HepG2 (cell line): Measurements from ENCODE around the gene SMLR1. TPM values are rescaled to one million over a fixed set of nuclear protein-coding genes. Genes with fewer than 3 reads are reported as not detected.

Experiments
- ELF4 ChIP-seq: sonication (generic); formaldehyde crosslinking; IDR thresholded peaks from 2 replicates; pipeline ENCODE4 v1.5.0; 2020; ENCODE audit warnings: missing genetic modification reagents, mild to moderate bottlenecking, moderate library complexity, borderline replicate concordance
- KLF13 ChIP-seq: sonication (generic); formaldehyde crosslinking; IDR thresholded peaks from 2 replicates; pipeline ENCODE4 v1.4.0; 2020; ENCODE audit warnings: mild to moderate bottlenecking, missing genetic modification reagents
- REL ChIP-seq: sonication (generic); formaldehyde crosslinking; conservative IDR thresholded peaks from 2 replicates; pipeline ENCODE4 v1.8.0; 2022; ENCODE audit warnings: mild to moderate bottlenecking, missing genetic modification reagents, moderate library complexity
- SP140L ChIP-seq: sonication (generic); formaldehyde crosslinking; IDR thresholded peaks from 2 replicates; pipeline ENCODE4 v1.4.0; 2020; ENCODE audit warnings: missing genetic modification reagents, borderline replicate concordance
- TBP ChIP-seq: sonication (generic); formaldehyde crosslinking; IDR thresholded peaks from 2 replicates; pipeline ENCODE4 v1.5.0; 2020; ENCODE audit warnings: missing genetic modification reagents
- THAP11 ChIP-seq: IDR thresholded peaks from 2 replicates; pipeline ENCODE4 v1.6.1; 2016; ENCODE audit warnings: missing biosample characterization, missing genetic modification reagents
- ZMAT3 ChIP-seq: sonication (generic); formaldehyde crosslinking; conservative IDR thresholded peaks from 2 replicates; pipeline ENCODE4 v1.7.0; 2021; ENCODE audit warnings: missing genetic modification reagents
- ZNF10 ChIP-seq: sonication (generic); formaldehyde crosslinking; IDR thresholded peaks from 2 replicates; pipeline ENCODE4 v1.4.0; 2020; ENCODE audit warnings: mild to moderate bottlenecking, low read depth, missing genetic modification reagents, borderline replicate concordance
- ZNF17 ChIP-seq: sonication (generic); formaldehyde crosslinking; IDR thresholded peaks from 2 replicates; pipeline ENCODE4 v1.5.0; 2020; ENCODE audit warnings: mild to moderate bottlenecking, missing genetic modification reagents
- ZNF230 ChIP-seq: sonication (generic); formaldehyde crosslinking; IDR thresholded peaks from 2 replicates; pipeline ENCODE4 v1.4.0; 2020; ENCODE audit warnings: mild to moderate bottlenecking, missing genetic modification reagents
- ZNF337 ChIP-seq: sonication (generic); formaldehyde crosslinking; IDR thresholded peaks from 2 replicates; pipeline ENCODE4 v1.5.1; 2020; ENCODE audit warnings: missing genetic modification reagents, low read depth, mild to moderate bottlenecking, borderline replicate concordance
- ZNF33A ChIP-seq: sonication (generic); formaldehyde crosslinking; IDR thresholded peaks from 2 replicates; pipeline ENCODE4 v1.5.1; 2020; ENCODE audit warnings: missing genetic modification reagents, mild to moderate bottlenecking, moderate library complexity, borderline replicate concordance
- ZNF644 ChIP-seq: IDR thresholded peaks from 2 replicates; pipeline ENCODE4 v1.6.1; 2016; ENCODE audit warnings: low read depth
- ZNF652 ChIP-seq: IDR thresholded peaks from 2 replicates; pipeline ENCODE4 v1.6.1; 2016; ENCODE audit warnings: low read depth, borderline replicate concordance
- ZNF768 ChIP-seq: sonication (generic); formaldehyde crosslinking; IDR thresholded peaks from 2 replicates; pipeline ENCODE4 v1.4.0; 2020; ENCODE audit warnings: missing genetic modification reagents
- polyA plus RNA-seq, 8 experiments: library from polyadenylated mRNA; depleted of rRNA in 3 of 8; stranded (reverse) in 7 of 8; unstranded in 1 of 8; fragments of >200 nt; fragmentation: Illumina TruSeq in 4 of 8; extraction: Trizol in 4 of 8; gene quantifications; 2 replicates each; pipeline versions ENCODE4 v1.2.1 to v1.2.3, GENCODE V29; 2011 to 2016; ENCODE audit warnings: low read depth in 4 of 8, missing spikeins in 1 of 8, mixed read lengths in 1 of 8; ENCODE audit not compliant: insufficient read depth in 1 of 8
- total RNA-seq, 5 experiments: library from RNA; depleted of rRNA; stranded (reverse); fragments of >200 nt; fragmentation: Illumina TruSeq; extraction: Trizol; gene quantifications; 2 replicates each; pipeline ENCODE4 v1.2.3, GENCODE V29; 2016; ENCODE audit warnings: low read depth in 1 of 5
- TF ChIP-seq, protein P1 (sequence below): sonication (generic); formaldehyde crosslinking; IDR thresholded peaks from 2 replicates; pipeline ENCODE4 v1.5.1; 2020; ENCODE audit warnings: missing genetic modification reagents, mild to moderate bottlenecking, borderline replicate concordance
- TF ChIP-seq, protein P2 (sequence below): sonication (generic); formaldehyde crosslinking; IDR thresholded peaks from 2 replicates; pipeline ENCODE4 v1.8.0; 2022; ENCODE audit warnings: missing genetic modification reagents, mild to moderate bottlenecking, borderline replicate concordance
- TF ChIP-seq, protein P3 (sequence below): sonication (generic); formaldehyde crosslinking; IDR thresholded peaks from 2 replicates; pipeline ENCODE4 v1.5.0; 2020; ENCODE audit warnings: missing genetic modification reagents
- TF ChIP-seq, protein P4 (sequence below): sonication (generic); formaldehyde crosslinking; IDR thresholded peaks from 2 replicates; pipeline ENCODE4 v1.5.0; 2020; ENCODE audit warnings: mild to moderate bottlenecking, low read depth, missing genetic modification reagents, borderline replicate concordance
- TF ChIP-seq, protein P5 (sequence below): sonication (generic); formaldehyde crosslinking; IDR thresholded peaks from 2 replicates; pipeline ENCODE4 v1.8.1; 2023; ENCODE audit warnings: missing genetic modification reagents, mild to moderate bottlenecking, borderline replicate concordance
- TF ChIP-seq, protein P6 (sequence below), 2 experiments: IDR thresholded peaks; 2 replicates each; pipeline ENCODE4 v1.6.1; 2011 to 2012; ENCODE audit warnings: low read length in 2 of 2, borderline replicate concordance in 1 of 2, low read depth in 1 of 2, mild to moderate bottlenecking in 1 of 2, moderate library complexity in 1 of 2

SMLR1 gene
- total and polyA plus RNA-seq, 2 of the 13 experiments (the other 11 are each of a cell fraction or from before 2014, with no cell fraction given) = 41.8 to 104 TPM

DNA sequence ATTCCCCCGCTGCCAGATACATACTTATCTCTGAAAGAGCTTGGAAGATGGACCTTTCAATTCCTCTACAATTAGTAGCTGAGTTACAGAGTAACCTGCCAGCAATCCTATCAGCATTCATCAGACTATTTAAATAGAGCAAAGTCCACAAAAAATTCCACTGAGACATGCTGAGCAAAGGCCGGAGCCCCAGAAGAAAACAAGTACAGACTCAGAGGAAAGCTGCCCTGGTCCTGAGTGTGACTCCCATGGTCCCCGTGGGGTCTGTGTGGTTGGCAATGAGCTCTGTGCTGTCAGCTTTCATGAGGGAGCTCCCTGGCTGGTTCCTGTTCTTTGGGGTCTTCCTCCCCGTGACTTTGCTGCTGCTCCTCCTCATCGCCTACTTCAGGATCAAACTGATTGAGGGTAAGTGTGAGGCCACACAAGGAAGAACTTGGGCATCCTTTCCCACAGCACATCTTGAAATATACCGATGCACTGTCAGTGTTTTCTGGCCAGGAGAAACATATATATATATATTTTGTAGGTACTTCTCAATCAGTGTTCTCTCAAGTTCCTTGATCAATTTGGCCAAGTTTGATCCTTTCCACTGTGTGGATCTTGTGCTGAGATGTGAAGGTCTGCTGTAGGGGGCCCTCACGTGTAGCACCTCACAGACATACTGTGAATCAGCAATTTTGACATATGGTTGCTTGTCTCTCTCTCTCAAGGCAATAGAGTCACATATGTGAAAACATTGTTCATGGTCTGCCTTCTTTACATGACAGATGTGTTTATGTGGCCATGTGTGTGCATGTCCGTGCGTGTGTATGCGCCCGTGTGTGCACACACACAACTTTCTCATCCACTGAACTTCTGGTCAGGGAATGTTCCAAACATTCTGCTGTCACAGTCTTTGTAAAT, at the start of gene SMLR1 (continued):
- TF ChIP-seq, protein P1, sequence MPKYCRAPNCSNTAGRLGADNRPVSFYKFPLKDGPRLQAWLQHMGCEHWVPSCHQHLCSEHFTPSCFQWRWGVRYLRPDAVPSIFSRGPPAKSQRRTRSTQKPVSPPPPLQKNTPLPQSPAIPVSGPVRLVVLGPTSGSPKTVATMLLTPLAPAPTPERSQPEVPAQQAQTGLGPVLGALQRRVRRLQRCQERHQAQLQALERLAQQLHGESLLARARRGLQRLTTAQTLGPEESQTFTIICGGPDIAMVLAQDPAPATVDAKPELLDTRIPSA (CRISPR knock-in tag) = peak; percentile 52; the same call in 1 of the 2 replicates
- TF ChIP-seq, protein P2, sequence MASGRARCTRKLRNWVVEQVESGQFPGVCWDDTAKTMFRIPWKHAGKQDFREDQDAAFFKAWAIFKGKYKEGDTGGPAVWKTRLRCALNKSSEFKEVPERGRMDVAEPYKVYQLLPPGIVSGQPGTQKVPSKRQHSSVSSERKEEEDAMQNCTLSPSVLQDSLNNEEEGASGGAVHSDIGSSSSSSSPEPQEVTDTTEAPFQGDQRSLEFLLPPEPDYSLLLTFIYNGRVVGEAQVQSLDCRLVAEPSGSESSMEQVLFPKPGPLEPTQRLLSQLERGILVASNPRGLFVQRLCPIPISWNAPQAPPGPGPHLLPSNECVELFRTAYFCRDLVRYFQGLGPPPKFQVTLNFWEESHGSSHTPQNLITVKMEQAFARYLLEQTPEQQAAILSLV (CRISPR knock-in tag) = peak; percentile 84; the same call in 1 of the 2 replicates
- TF ChIP-seq ZNF644 (CRISPR knock-in tag) = peak; percentile 76
- TF ChIP-seq ELF4 = 0 out of 2 replicates have a peak, but pooled peaks have one; percentile 52
- TF ChIP-seq ZNF33A (CRISPR knock-in tag) = no peak
- TF ChIP-seq SP140L (CRISPR knock-in tag) = peak; percentile 47; the same call in 1 of the 2 replicates
- peak; percentile 71; the same call in 1 of the 2 replicates for TF ChIP-seq ZNF337
- TF ChIP-seq, protein P3, sequence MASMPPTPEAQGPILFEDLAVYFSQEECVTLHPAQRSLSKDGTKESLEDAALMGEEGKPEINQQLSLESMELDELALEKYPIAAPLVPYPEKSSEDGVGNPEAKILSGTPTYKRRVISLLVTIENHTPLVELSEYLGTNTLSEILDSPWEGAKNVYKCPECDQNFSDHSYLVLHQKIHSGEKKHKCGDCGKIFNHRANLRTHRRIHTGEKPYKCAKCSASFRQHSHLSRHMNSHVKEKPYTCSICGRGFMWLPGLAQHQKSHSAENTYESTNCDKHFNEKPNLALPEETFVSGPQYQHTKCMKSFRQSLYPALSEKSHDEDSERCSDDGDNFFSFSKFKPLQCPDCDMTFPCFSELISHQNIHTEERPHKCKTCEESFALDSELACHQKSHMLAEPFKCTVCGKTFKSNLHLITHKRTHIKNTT (CRISPR knock-in tag) = no peak
- TF ChIP-seq, protein P4, sequence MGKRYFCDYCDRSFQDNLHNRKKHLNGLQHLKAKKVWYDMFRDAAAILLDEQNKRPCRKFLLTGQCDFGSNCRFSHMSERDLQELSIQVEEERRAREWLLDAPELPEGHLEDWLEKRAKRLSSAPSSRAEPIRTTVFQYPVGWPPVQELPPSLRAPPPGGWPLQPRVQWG = no peak
- TF ChIP-seq ZNF652 (CRISPR knock-in tag) = no peak
- TF ChIP-seq ZNF17 (CRISPR knock-in tag) = no peak
- 0 out of 2 replicates have a peak, but pooled peaks have one; percentile 55 for TF ChIP-seq ZMAT3
- no peak for TF ChIP-seq REL (CRISPR knock-in tag)
- TF ChIP-seq ZNF230 (CRISPR knock-in tag) = peak; percentile 75
- TF ChIP-seq TBP (CRISPR knock-in tag) = no peak
- TF ChIP-seq THAP11 = peak; percentile 3; the same call in 1 of the 2 replicates
- TF ChIP-seq, protein P5, sequence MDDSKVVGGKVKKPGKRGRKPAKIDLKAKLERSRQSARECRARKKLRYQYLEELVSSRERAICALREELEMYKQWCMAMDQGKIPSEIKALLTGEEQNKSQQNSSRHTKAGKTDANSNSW (CRISPR knock-in tag) = no peak
- TF ChIP-seq KLF13 (CRISPR knock-in tag) = no peak
- TF ChIP-seq, protein P6, sequence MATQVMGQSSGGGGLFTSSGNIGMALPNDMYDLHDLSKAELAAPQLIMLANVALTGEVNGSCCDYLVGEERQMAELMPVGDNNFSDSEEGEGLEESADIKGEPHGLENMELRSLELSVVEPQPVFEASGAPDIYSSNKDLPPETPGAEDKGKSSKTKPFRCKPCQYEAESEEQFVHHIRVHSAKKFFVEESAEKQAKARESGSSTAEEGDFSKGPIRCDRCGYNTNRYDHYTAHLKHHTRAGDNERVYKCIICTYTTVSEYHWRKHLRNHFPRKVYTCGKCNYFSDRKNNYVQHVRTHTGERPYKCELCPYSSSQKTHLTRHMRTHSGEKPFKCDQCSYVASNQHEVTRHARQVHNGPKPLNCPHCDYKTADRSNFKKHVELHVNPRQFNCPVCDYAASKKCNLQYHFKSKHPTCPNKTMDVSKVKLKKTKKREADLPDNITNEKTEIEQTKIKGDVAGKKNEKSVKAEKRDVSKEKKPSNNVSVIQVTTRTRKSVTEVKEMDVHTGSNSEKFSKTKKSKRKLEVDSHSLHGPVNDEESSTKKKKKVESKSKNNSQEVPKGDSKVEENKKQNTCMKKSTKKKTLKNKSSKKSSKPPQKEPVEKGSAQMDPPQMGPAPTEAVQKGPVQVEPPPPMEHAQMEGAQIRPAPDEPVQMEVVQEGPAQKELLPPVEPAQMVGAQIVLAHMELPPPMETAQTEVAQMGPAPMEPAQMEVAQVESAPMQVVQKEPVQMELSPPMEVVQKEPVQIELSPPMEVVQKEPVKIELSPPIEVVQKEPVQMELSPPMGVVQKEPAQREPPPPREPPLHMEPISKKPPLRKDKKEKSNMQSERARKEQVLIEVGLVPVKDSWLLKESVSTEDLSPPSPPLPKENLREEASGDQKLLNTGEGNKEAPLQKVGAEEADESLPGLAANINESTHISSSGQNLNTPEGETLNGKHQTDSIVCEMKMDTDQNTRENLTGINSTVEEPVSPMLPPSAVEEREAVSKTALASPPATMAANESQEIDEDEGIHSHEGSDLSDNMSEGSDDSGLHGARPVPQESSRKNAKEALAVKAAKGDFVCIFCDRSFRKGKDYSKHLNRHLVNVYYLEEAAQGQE (IDR thresholded peaks at IDR 0.05; ENCODE audit: borderline replicate concordance in 1 of 2, low read depth in 1 of 2, low read length in 2 of 2) = peak in 1 of 2 experiments; percentile 75; a peak in 2 of 4 replicates
- no peak for TF ChIP-seq ZNF10 (CRISPR knock-in tag)
- no peak for TF ChIP-seq ZNF768
